ENCODE data around the gene TBC1D22A. TPM values are rescaled to one million over a fixed set of nuclear protein-coding genes. Genes with fewer than 3 reads are reported as not detected.

The TBC1D22A gene
- total RNA-seq, 1 donor from 2014 or later = 33.0 TPM

DNA sequence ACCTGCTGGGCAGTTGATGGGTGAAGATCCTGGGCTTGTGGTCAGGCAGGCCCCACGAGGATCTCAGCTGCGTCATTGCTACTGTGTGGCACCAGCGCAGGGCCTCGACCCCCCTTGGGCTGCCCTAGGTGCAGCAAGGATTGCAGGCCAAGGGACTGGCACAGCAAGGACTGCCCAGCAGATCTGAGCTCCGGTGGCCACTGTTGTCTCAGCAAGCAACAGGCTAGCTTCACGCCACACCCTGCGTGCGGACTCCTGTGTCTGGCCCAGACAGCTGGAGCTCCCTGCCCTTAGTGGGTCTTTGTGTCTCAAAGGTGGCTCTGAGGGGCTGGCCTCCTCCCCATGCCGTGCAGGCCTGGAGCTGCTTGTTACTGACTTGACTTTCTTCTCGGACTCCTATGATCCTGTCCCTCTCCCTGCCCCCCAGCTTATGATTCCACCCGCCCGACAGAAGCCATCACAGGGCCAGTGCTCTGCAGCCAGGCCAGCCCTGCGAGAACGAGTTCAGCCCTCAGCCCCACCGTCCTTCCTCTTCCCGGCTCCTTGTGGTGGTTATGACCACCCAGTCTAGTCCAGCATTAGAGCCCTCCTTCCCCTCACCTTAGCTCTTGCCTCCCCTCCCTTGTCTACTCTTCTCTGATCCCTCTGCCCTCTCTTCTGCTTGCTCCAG, 295.6 kb downstream of the TBC1D22A start:
- no peak for DNase-seq (ENCODE audit: low spot score)

- no peak for DNase-seq (ENCODE audit: low spot score)
Measured at GRCh38 chr22:47059076-47059475, 296.6 kb downstream of the TBC1D22A start.

DNA sequence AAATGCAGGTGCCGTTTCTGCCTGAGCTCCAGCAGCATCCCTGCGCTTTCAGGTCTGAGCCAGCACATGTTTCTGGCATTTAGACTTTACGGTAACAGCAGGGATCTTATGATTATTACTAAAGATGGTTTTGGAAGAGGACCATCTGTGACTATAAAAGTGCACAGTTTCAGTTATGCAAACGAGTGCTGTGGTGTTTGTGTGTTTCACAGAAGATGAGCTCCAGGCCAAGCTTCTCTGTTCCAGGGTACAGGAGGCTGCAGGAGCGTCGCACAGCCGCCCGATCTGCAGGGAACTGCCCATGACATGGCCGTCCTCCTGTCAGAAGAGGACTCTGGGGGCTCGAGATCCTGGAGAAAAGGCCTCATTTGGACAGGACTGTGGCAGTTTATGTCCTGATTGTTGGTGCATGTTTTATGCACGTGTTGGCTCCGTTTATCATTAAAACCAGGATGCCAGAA, 297.3 kb downstream of the TBC1D22A start:
- DNase-seq (ENCODE audit: low spot score) = no peak

DNA sequence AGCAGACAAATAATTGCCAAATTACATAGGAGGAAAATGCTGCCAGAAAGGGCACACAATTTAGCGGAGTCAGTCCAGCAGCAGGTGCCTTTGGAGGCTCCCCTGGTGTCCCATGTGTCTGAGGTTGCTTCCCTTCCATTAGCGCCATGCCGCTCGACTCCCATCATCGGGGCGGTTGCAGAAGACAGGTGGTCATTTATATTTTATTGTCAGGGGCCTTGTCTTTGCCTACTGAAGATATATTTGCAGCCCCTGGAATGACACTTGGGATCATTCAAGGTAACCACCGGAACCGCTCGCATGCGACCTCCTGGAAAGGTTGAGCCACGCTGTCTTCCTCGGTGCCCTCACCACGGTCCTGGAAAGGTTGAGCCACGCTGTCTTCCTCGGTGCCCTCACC, 298.3 kb downstream of the TBC1D22A start:
- DNase-seq (ENCODE audit: low spot score) = no peak

GRCh38 chr22:47061226-47061625, 298.8 kb downstream of the TBC1D22A start:
- no peak for DNase-seq (ENCODE audit: low spot score)

GRCh38 chr22:47062126-47062525, 299.7 kb downstream of the TBC1D22A start:
- no peak for DNase-seq (ENCODE audit: low spot score)

- no peak for DNase-seq (ENCODE audit: low spot score)
Measured at GRCh38 chr22:47063071-47063509, 300.6 kb downstream of the TBC1D22A start.

DNA sequence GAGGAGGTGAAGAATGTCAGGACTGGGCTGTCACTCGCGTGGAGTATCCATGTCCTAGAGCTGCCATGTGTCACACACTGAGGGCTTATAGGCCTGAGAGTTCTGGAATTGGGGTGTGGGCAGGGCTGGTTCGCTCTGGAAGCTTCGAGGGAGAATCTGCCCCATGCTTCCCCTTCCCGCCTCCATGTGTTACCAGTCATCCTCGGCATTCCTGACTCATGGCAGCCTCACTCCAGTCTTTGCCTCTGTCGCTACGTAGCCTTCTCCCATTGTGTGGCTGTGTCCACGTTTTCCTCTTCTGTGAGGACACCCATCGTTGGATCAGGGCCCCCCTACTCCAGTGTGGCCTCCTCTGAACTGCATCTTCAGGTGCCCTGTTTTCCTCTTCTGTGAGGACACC, 301.2 kb downstream of the TBC1D22A start:
- DNase-seq (ENCODE audit: low spot score) = no peak

- DNase-seq (ENCODE audit: low spot score) = no peak
Measured at GRCh38 chr22:47064016-47064415, 301.6 kb downstream of the TBC1D22A start.

- DNase-seq (ENCODE audit: low spot score) = no peak
Measured at GRCh38 chr22:47064416-47064815, 302.0 kb downstream of the TBC1D22A start.

DNA sequence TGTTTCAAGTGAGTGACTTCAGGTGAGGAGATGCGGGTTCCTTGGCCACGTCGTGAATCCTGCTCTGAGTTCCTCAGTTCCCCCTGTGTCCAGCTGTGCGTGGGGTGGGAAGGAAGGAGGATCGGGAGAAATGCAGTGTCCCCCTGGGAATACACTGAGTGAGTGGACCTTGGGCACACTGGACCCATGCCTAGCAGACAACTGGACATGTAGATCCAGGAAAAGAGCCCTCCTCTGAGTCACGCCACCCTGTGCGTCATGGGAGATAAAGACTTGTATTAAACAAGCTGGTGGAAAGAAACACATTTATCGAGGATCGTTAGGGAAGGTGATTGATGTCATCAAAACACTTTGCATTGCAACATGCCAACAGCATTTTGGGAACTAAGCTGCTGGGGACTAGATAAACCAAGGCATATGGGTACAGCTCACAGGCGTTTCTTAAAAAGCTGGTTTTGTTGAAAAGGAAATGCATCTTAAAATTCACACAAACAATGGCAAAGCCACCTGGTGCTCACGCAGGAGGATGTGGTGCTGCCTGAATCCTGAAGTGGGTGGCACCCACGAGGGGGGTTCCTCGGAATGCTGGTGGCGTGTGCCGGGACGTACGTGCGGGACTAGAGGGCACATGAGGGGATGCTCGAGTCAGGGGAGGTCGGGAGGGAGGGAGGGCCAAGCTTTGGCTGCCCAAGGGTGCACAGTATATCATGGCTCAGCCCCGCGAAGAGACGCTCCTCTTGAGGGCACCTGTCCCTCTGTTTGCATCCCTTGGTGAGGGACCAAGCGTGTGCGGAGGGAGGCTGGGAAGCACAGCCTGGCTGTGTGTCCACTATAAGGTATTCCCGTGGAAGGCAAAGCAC, 303.5 kb downstream of the TBC1D22A start:
- no peak for DNase-seq (ENCODE audit: low spot score)

DNA sequence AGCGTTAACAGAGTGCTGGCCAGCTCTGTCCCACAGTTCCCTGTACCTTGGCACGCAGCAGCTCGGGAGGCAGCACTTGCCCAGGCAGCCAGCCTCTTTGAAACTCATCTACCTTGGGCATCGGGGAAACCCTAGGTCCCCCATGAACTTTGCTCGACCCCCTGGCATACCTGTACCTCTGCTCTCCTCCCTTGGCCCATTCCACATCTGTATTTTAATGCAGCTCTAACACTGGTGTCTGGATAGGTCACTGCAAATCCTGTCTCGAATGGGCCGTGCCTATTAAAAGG, 304.1 kb downstream of the TBC1D22A start:
- no peak for DNase-seq (ENCODE audit: low spot score)

DNA sequence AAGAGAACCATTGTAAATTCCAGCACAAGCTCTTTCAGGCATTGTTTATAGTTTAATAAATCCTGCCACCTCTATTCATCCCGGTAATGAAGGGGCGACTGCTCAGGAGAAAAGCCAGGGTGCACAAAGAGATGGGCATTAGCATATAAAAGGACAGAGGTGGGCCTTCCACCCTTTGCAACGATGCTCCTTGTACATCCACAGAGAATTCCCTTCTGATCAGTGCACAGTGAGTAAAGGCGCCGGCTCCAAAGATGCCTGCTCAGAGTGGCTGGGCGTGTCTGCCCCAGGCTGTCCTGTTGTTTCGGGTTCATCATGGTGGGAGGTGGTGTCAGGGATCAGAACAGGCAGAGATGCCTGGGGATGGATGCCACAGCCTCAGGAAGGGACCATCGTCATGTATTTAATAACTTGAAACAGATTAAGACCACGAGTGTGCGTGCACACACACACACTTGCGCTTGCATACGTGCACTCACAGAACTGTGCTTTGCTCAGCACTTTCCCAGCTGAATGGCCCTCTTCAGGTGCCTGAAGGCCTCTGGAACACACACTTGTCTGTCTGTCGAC, 305.0 kb downstream of the TBC1D22A start:
- DNase-seq (ENCODE audit: low spot score) = no peak

- no peak for DNase-seq (ENCODE audit: low spot score)
Measured at GRCh38 chr22:47067911-47068625, 305.6 kb downstream of the TBC1D22A start.

- no peak for DNase-seq (ENCODE audit: low spot score)
Measured at GRCh38 chr22:47068626-47068996, 306.2 kb downstream of the TBC1D22A start.

GRCh38 chr22:47069270-47069669, 306.8 kb downstream of the TBC1D22A start:
- no peak for DNase-seq (ENCODE audit: low spot score)

- no peak for DNase-seq (ENCODE audit: low spot score)
Measured at GRCh38 chr22:47071078-47071806, 308.8 kb downstream of the TBC1D22A start.

GRCh38 chr22:47071807-47072641, 309.6 kb downstream of the TBC1D22A start:
- no peak for DNase-seq (ENCODE audit: low spot score)

- DNase-seq (ENCODE audit: low spot score) = no peak
Measured at GRCh38 chr22:47072642-47072967, 310.2 kb downstream of the TBC1D22A start.

GRCh38 chr22:47073075-47073474, 310.6 kb downstream of the TBC1D22A start:
- no peak for DNase-seq (ENCODE audit: low spot score)

GRCh38 chr22:47074105-47074504, 311.7 kb downstream of the TBC1D22A start:
- no peak for DNase-seq (ENCODE audit: low spot score)
